Gastroesophageal sphincter (tissue), 3 donors: ENCODE results near the gene FLNA.

ENCODE experiments used
- CTCF ChIP-seq, 4 experiments: fragments of 200-600 bp in 2 of 4; fragments of 450-650 bp in 2 of 4; sonication (generic) in 1 of 4; IDR thresholded peaks; one replicate each; pipeline ENCODE4 v1.5.1; 2017 to 2019; ENCODE audit warnings: antibody characterized with exemption in 4 of 4, mild to moderate bottlenecking in 2 of 4, moderate library complexity in 2 of 4
- POLR2A ChIP-seq, 2 donors: fragments of 450-650 bp; IDR thresholded peaks; one replicate each; pipeline ENCODE4 v1.6.1; 2017; ENCODE audit warnings: antibody characterized with exemption in 2 of 2, mild to moderate bottlenecking in 2 of 2, moderate library complexity in 1 of 2
- POLR2AphosphoS5 ChIP-seq: sonication (generic); formaldehyde crosslinking; IDR thresholded peaks from one replicate; pipeline ENCODE4 v1.6.1; 2017; ENCODE audit warnings: antibody characterized with exemption

DNA sequence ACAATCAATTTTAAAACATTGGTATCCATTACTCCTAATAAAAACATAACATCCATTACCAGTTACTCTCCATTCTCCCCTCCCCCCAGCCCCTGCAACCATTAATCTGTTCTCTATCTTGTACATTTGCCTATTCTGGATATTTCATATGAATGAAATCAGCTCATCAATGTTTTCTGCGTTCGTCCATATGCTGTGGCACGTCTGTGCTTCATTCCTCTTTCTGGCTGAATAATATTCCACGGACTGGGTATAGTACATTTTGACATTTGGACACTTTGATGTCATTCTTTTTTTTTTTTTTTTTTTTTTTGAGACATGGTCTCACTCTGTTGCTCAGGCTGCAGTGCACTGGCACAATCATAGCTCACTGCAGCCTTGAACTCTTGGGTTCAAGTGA is 29.4 kb upstream of the FLNA start:
- no peak for TF ChIP-seq CTCF (IDR thresholded peaks at IDR 0.05)
- no peak for TF ChIP-seq POLR2A (IDR thresholded peaks at IDR 0.05)
- TF ChIP-seq POLR2AphosphoS5 = no peak
